HG03432 (cell line): Measurements from ENCODE around the gene TRNAU1AP.

ENCODE experiments used
- ATAC-seq: cut with Tn5 transposase; IDR thresholded peaks from one replicate; pipeline ENCODE4 v1.9.1; 2021; ENCODE audit warnings: mild to moderate bottlenecking, moderate library complexity; ENCODE audit not compliant: unreplicated experiment

The TRNAU1AP gene

GRCh38 chr1:28604411-28604810 lies 51.5 kb downstream of the TRNAU1AP start:
- no peak for ATAC-seq

GRCh38 chr1:28604962-28605361 lies 52.1 kb downstream of the TRNAU1AP start:
- no peak for ATAC-seq

GRCh38 chr1:28606771-28607170 lies 53.9 kb downstream of the TRNAU1AP start:
- no peak for ATAC-seq

- no peak for ATAC-seq
Observed at GRCh38 chr1:28613175-28613574, 60.3 kb downstream of the TRNAU1AP start.
